GM19035 (cell line): ENCODE data around the gene LMO2.
"Not testable (repeated sequence)": the region's sequence is repeated elsewhere in the genome, so short reads cannot be mapped to it uniquely, and the experiment has no call there.

Experiments
- ATAC-seq: cut with Tn5 transposase; IDR thresholded peaks from one replicate; pipeline ENCODE4 v1.9.1; 2021; ENCODE audit not compliant: unreplicated experiment

The LMO2 gene

GRCh38 chr11:33827206-33827605, 64.7 kb downstream of the LMO2 start:
- no peak for ATAC-seq

DNA sequence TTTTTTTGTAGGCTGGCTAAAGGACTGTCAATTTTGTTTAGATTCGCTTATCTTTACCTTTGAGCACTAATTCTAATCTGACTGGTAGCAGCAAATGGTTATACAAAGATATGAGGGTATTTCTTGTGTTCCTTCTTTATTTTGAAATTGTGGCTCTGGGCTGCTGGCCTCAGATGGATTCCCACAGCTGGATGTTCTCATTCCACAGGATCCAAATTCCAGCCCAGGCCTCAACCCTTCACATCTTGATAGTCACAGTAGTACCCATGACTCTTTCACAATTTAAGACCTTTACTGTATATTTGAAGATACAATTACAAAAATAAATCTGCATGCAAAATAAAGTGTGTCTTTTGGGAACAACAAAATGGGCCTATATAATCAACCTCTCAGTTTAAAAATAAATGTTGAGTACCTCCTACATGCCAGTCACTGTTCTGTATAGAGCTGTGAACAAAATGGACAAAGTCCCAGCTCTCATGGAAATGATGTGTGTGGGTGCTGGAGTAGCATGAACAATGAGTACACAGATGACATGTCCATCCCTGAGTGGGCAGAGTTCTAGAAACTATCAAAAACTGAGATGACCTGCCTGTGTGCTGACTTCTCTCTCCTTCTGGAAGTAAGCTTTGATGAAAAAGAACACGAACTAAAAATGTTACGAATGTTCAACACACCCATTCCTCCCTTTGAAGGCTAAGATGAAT, 65.9 kb downstream of the LMO2 start:
- no peak for ATAC-seq

DNA sequence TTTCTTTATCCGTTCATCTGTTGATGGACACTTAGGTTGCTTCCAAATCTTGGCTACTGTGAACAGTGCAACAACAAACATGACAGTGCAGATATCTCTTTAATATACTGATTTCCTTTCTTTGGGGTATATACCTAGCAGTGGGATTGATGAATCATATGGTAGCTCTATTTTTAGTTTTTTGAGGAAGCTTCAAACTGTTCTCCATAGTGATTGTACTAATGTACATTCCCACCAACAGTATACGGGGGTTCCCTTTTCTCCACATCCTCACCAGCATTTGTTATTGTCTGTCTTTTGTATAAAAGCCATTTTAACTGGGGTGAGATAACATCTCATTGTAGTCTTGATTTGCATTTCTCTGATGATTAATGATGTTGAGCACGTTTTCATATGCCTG, 68.9 kb downstream of the LMO2 start:
- ATAC-seq = not testable (repeated sequence)

- ATAC-seq = no peak
Observed at GRCh38 chr11:33819278-33820035, 72.4 kb downstream of the LMO2 start.
